OCI-LY3 (cell line): Measurements from ENCODE around the gene NEO1.

Experiments used
- EZH2phosphoT487 ChIP-seq: fragments of 200-600 bp; shearing (Covaris generic); IDR thresholded peaks from 2 replicates; pipeline ENCODE4 v1.6.1; 2018; ENCODE audit warnings: antibody characterized with exemption, mixed run types, low read depth
- TF ChIP-seq, protein P1 (sequence below): fragments of 200-600, 300-600 bp; sonication (generic); IDR thresholded peaks from 2 replicates; pipeline ENCODE4 v1.5.1; 2014; ENCODE audit warnings: antibody characterized with exemption, low read length, low read depth

DNA sequence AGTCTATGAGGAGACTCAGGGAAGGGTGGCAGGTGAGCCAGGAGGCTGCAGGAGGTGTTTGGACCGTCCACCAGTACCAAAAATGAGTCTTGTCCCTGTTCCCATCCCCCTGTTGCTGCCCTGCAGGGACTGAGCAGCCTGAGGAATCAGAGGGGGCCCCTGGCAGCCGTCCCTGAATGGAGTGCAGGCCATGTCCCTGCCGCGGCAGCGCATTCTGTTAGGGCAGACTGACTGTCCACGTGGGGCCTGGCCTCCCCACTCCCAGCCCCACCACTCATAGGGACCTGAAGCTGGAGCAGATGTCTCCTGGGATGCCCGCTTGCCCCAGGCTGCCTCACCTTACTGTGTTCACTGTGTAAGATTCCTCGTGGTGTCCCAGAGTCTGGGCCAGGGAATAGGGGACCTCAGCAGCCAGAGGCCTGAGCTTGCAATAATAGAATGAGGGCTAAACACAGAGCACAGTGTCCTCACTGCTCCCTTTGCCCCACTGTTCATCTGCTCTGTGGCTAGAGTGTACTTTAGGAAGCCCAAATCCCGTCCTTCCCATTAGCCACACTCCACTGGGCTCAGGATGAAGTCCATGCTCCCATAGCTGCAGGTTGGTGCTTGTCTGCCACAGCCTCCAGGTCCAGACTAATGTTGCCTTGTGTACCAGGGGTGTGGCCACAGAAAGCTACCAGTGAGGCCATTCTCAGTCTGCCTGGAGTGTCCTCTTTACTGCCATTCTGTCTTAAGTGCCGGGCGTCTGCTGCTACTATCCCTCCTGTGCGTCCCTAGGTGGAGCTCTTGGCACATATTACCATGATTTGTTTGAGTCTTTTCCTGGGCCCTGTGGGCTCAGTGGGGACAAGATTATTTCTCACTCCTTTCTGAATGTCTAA is 253.3 kb downstream of the NEO1 start:
- TF ChIP-seq, protein P1, sequence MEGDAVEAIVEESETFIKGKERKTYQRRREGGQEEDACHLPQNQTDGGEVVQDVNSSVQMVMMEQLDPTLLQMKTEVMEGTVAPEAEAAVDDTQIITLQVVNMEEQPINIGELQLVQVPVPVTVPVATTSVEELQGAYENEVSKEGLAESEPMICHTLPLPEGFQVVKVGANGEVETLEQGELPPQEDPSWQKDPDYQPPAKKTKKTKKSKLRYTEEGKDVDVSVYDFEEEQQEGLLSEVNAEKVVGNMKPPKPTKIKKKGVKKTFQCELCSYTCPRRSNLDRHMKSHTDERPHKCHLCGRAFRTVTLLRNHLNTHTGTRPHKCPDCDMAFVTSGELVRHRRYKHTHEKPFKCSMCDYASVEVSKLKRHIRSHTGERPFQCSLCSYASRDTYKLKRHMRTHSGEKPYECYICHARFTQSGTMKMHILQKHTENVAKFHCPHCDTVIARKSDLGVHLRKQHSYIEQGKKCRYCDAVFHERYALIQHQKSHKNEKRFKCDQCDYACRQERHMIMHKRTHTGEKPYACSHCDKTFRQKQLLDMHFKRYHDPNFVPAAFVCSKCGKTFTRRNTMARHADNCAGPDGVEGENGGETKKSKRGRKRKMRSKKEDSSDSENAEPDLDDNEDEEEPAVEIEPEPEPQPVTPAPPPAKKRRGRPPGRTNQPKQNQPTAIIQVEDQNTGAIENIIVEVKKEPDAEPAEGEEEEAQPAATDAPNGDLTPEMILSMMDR: peak; percentile 83
- TF ChIP-seq EZH2phosphoT487: no peak
